ENCODE measurements around the gene RORC.

GRCh38 chr1:151852733-151853132 lies 21.1 kb upstream of the RORC start:
- TF ChIP-seq CTCF (IDR thresholded peaks at IDR 0.05), result no peak
- no peak for TF ChIP-seq POLR2AphosphoS5 (IDR thresholded peaks at IDR 0.05)
